ENCODE results near the gene POLQ.

GRCh38 chr3:121515862-121516261, 29.9 kb downstream of the POLQ start:
- TF ChIP-seq CTCF (IDR thresholded peaks at IDR 0.05): no peak
- TF ChIP-seq POLR2A (IDR thresholded peaks at IDR 0.05): no peak
